ENCODE measurements around the gene SND1.

SND1 gene

DNA sequence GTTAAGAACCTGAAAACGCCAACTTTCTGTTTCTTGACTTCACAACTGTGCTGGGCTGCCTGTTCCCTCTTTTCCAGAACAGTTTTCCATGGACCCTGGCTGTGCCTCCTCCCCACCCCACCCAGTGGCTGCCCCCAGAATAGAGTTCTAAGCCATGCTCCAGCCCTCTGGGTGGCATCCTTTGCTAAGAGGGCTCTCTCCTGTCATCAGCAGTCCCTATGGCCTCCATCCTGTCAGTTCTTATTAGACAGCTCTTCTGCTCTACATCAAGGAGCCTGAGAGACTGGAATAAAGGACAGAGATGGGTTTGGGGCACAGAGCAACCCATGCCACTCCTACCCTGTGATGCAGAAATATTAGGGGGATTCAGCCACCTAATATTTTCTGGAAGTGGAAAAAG, 393.2 kb downstream of the SND1 start:
- DNase-seq (ENCODE audit: low read depth): no peak

DNA sequence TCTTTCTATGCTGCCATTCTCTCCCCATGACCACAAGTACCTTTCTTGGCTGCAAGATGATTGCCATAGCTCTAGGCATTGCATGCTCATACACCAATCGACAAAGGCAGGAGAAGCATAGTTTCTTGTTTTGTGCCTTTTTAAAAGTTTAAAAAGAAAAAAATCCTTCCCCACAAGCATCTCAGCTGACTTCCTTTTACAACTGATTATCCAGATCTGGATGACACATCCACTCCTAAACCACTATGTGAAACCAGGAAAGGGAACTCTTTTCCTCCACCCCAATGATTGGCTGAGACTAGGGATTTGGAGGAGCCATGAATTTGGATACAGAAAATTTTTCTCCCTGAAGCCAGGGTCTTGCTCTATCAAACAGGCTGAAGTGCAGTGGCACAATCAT, 393.8 kb downstream of the SND1 start:
- no peak for DNase-seq (ENCODE audit: low read depth)

DNA sequence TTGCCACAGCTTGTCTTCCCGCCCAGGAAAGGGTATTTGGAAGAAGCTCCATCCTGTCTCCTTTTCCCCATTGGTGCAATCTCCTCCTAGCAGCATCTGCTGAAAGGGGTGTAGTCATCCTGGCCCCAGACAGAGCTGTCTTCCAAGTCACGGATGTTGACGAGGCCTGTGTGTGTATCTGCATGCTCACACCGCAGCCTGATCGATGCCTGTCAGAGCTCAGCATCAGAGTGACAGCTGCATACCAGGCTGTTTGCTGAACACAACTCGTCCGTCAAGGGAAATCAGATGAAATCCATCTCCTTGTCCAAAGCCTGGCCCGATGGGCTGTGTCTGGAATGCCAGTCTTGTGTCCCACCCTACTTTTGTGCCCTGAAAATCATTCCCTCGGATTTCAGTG, 400.4 kb downstream of the SND1 start:
- DNase-seq (ENCODE audit: low read depth): no peak

DNA sequence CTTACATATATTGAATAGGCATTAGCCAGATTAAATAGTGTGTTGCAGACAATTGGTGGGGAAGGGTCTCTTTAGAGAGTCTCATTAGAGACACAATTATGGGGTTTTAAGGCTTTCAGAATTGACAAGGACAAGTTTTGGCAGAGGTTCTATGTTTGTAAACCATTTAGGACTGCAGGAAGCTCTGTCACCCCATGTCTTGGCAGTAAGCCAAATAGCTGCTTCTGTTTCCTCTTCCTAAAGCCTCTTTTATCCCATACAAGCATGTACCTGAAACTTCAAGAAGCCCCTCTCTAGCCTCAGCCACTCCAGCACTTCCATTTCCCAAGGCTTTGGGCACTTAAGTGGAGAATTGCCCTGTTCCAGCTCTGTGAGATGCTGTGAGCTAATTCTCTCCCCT, 401.0 kb downstream of the SND1 start:
- DNase-seq (ENCODE audit: low read depth): no peak

DNA sequence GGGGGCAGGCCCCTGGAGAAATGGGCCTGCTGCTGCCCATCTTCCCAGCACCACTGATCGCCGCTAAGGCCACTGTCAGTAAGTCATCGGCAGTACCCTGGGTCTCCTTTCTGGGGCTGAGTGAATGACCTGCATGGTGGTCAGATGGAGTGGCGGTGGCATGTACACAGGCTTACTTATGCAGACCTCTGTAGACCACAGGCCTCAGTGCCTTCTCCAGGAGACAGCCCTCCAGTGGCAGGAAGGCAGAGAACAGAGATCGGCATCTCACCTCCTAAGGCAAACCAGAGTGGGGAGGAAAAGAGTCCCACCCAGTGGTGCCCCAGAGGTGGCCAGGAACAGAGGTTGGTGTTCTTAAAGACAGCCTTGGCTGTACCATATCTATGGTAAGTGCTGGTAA, 402.0 kb downstream of the SND1 start:
- no peak for DNase-seq (ENCODE audit: low read depth)

DNA sequence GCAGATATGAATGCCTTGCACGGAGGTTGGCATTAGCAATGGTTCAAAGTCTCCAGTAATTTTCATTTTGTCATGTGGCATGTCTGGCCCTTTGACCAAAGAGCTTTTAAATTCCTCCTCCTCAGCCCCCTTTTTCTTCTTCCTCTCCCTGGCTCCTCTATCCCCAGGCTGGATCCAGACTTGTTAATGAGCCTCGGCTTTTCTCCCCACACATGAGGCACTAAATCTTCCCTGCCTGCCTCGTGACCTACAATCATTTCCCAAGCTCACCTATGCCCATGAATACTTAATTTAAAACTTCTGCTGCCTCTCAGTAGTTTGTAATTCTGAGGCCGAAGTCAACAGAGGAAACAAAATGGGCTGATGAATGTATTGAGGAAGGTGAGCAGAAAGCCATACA, 402.5 kb downstream of the SND1 start:
- no peak for DNase-seq (ENCODE audit: low read depth)

DNA sequence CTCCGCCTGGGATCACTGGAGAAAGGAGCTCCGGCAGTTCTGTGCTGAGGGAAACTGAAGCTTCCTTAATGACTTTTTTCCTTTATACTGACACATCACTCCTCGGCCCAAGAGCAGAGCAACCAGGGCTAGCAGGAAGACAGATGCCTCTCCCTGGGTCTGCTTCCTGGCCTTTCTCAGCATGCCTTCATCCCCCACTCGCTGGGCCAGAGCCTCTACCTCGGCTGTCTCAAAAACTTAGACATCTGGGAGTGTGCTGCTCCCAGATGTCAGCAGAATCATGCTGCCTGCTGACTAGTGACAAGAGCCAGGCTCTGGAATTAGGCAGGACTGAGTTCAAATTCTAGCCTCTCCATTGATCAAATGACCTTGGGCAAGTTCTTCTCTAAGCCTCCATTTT, 403.6 kb downstream of the SND1 start:
- DNase-seq (ENCODE audit: low read depth): no peak

DNA sequence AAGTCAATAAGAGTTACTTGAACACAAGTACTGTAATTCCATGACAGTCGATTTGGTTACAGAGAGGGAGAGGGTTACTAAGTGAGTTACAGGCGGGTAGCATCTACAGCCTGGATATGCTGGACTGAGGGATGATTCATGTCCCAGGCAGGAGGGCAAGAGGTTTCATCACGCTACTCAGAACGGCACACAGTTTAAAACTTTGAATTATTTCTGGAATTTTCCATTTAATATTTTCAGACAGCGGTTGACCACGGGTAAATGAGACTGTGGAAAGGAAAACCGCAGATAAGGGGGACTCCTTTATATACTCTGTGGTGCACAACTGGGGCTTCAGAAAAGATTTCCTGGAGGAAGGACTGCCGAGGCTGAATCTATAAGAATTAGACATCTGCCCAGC, 404.9 kb downstream of the SND1 start:
- DNase-seq (ENCODE audit: low read depth): no peak

DNA sequence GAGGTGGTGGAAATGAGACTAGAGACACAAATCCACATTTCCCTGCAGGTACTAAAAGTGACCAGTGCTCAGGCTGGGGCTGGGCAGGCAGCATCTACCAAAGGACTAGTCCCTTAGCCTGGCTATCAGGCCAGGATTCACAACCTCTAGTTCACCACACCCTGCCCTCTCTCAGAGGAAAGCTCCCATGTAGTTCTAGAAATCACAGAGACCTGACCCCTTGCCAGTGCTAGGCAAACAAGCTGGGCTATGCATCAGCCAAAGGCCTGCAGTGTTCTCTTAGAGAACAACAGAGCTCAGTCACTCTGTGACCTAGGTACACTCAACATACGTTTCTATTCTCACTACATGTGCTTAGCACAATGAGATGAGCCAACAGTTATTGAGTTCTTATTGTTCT, 405.9 kb downstream of the SND1 start:
- no peak for DNase-seq (ENCODE audit: low read depth)

DNA sequence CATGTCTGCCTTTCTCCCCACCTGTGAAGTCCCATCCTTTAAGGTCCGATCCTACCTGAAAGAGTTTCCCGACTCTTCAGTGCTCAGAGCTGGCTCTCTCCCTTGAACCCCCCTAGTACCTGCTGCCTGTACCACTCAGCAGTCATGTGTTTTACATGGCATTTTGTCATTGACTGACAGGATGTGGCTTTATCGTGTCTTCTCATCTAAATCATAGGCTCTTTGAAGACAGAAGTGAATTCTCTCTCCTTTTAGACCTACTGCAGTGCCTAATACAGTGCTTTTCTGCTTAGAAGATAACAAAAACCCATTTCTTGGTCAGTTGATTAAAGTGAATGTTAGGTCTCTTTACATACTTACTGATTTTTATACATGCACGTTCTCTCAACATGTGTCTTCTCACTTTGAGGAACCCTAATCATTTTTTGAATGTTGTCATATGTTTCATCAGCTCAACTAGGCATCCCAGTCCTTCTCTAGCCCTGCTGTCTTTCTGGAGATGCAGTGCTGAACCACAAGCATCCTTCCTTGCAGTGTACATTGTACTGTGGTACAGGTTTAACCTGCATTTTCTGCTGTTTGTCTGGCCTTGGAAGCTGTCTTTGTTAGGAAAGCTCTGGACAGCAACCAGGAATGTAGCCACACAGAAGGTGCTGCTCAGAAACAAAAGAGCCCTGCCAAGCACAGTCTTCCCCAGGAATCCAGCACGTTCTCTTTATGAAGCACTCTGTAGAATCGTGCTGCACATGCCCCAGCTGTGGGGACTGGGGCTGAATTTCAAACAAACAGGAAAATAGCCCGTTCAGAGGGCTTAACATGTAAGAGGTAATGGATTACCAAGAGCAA, 407.4 kb downstream of the SND1 start:
- no peak for DNase-seq (ENCODE audit: low read depth)

DNA sequence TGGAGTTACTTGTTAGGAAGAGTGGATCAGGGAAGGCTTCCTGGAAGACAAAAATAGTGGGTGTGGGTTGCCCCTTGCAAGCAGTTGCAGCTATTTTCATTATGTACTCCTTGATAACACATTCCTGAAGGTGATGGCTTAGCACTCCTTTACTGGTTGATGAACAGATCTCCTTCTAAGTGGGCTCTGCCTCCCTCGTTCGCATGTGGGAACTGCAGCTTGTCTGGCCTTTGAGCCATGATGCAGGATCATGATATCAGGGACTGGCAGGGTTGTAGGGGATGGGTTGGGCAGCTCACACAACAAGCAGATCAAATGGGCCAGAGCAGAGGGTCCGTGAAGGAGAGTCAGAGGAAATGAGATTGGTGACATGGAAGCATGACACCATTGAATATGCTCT, 408.0 kb downstream of the SND1 start:
- no peak for DNase-seq (ENCODE audit: low read depth)

DNA sequence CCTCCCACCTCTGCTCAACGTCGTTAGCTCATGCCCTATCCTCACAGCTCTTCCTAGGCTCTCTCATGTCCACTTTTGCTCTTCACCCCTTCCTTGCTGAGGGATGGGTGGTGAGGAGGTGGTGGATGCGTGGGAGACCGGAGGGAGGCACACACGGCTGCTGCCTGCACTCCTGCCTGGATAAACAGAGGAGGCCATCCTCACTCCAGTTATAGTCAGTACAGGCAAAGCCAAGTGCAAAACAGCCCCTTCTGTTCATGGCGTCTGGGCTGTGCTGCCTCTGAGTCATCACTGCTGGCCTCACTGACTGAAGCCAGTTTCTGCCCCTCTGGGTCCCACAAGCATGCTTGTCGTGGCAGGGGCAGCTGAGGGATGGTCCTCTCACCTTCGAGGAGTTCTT, 411.1 kb downstream of the SND1 start:
- no peak for DNase-seq (ENCODE audit: low read depth)

DNA sequence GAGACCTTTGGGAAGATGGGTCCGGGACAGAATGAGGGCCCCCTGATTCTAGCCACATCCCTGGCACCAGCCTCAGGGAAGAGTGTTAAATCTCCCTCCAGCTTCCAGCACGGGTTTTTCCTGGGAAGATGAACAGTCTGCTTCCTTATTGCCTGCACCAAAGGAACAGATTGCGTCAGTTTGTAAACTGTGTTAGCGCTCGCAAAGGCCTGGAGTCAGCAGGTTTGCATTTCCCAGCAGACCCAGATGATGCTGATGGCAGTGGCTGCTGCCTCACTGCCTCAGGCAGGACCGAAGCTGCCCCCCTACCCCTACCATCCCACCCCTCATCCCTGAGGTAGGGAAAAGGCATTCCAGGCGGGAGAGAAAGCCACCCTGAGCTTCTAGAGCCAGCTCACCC, 413.9 kb downstream of the SND1 start:
- DNase-seq (ENCODE audit: low read depth): no peak

DNA sequence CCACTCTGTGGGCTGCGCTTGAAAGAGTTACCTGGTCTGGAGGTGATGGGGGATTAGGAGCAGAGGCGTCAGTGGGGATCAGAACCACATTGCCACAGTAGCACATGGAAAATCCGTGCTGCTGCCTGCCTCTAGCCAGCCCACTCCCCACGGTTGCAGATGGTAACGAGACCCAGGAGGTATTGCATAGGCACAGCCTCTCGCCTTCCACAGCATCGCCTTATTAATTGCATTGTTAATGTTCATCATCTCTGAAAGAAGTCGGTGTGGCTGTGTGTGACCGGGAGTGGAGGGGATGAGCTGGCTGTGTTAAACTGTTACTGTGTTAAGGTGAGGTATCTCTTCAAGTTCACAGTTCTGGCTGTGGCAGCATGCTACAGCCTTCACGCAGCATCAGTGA, 414.4 kb downstream of the SND1 start:
- DNase-seq (ENCODE audit: low read depth): no peak

DNA sequence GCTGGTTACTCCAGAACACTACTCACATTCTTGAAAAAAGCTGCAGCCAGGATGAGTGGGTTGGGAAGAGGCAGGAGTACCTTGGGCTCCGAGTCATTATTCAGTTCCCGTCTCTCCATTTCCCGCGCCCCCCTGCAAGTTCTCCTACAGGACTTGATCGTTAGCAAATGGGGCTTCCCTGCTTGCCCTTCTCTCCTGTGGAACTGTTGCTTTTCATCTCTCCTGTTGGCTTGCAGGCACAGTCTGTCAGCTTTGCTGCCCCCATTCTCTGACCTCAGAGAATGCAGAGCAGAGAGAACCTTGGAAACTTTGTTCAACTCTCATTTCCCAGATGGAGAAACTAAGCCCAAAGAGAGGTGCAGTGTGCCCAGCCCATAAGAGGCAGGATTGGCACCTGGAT, 414.9 kb downstream of the SND1 start:
- DNase-seq (ENCODE audit: low read depth): no peak

DNA sequence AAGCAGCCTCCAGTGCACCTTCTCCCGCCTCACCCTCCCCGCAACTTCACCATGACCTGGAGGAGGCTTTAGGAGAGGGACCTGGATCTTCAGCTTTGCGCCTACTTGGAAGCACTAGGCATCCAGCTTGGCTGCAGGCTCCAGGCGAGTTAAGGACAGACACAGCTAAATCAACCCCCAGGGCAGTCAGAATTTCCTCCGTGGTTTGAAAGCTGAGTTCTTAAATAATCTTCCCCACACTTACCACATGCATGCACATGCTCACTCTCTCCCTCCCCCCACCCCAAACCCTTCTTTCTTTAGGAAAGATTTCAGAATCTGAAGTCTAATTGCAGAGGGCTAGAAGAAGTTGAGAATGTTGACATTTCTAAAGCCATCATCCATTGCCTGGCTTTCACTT, 416.0 kb downstream of the SND1 start:
- no peak for DNase-seq (ENCODE audit: low read depth)

DNA sequence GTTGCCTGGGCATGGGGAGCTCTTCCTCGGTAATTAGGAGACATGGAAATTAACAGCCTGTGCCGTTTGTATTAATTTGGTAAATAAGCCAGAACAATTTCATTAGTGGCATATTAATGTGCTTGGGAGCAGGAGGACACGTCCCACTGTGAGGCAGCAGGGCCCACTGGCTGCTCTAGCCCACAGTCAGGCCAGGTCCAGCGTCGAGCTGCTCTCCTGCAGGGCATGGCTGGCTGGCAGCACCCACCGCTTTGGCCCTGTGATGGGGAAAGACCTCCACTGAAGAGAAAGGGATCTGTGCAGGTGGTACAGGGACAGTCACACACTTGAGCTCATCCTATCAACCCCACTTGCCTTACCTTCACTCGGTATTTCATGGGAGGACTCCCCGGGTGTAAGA, 416.8 kb downstream of the SND1 start:
- no peak for DNase-seq (ENCODE audit: low read depth)

DNA sequence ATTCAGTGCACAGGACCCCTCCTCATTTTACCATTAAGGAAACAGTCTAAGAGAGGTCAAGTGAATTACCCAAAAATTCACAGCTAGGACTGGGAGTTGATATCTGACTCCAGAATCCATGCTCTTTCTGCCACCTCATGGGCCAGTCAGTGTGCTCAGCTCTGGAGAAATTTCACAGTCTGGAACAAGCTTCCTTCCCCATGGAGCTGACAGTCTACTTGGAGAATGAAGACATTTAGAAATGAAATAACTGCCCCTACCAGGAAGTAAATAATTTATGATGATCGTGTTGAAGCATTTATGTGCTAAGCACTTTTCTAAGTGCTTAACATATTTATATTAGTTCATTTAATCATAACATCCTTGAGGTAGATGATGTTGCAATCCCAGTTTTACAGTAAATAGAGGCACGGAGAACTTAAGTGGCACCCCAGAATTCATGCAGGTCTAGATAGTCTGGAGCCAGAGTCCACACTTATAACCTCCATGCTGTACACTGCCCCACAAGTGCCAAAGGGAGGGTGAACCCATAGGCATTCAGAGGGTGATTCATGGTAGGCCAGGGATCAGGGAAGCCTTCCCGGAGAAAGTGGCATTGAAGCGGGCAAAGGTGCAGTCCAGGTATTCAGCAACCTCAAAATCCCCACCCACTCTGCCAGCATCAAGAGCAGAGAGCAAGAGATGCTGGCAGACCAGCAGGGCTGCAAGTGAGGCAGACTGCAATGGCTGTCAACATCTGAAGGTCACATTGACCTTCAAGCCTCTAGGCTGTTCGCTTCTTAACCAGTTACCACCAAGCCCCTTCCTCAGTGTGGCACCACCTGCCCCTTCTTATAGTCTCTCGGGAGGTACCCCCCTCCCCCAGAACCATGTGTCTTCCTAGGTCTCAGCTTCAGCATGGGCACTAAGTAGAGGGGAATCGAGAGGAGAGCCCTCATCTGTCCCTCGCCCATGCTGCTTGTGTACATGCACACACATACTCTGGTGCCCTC, 417.7 kb downstream of the SND1 start:
- DNase-seq (ENCODE audit: low read depth): no peak

DNA sequence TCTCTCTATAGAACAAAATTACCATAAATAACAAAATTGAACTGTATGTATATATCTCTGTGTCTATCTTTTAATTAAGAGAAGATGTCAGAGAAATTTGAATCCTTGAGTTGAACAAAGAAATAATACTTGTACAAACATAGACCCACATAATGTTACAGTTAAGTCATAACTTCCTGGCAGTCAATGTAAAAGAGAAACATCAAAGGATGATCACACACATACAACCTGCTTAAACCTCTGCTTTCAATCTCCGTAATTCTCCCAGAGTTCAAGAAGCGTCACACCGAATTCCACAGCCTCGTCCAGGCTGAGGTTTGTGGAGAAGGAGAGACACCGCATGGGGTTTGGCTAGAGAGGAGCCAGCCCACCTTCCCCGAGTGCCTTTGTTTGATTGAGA, 419.4 kb downstream of the SND1 start:
- no peak for DNase-seq (ENCODE audit: low read depth)

DNA sequence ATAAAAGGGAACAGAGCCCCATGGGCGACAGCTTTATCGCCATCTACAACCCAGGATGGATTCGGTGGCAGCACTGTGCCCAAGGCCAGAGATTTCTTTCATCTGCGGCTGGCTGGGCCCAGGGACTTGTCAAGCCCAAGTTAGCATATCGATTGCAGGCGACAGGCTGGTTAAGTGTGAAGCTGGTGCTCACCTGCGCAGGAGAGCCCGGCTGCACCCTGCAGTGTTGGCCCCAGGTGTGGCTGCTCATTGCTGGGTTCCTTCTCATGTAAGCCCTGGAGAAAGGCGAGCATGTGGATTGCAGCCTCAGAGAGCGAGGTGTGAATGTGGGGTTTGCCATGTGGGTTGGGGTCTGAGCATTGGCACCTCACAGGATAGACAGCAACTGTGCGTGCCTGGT, 419.8 kb downstream of the SND1 start:
- DNase-seq (ENCODE audit: low read depth): no peak

DNA sequence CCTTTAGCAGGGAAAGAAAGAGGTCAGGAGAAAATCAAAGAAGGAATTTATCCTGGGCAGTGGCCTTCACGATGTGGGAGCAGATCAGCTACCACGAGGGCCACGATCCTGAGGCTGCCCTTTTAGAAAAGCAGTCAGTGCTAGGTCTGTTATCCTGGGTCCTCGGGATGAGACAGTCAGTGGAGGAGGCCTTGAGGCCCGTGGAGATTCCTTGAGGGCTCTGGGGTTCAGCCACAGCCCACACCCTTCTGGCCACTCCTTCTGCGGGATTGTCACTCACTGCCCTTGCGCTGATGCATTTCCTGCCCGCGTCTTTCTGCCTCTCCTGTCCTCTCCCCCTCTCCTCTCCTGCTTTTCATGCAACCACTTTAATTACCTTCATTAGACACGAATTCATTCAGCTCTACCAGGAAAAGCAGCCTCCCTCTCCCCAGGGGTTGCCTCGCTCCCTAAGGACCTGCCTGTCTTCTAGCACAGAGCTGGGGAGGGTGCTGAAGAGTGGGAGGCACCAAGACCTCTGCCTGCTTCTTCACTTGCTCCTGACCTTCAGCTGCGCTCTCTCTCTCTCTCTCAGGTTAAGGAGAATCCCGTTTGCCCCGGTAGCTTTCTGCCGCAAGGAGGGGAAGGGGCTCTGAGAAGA, 421.8 kb downstream of the SND1 start:
- DNase-seq (ENCODE audit: low read depth): no peak

DNA sequence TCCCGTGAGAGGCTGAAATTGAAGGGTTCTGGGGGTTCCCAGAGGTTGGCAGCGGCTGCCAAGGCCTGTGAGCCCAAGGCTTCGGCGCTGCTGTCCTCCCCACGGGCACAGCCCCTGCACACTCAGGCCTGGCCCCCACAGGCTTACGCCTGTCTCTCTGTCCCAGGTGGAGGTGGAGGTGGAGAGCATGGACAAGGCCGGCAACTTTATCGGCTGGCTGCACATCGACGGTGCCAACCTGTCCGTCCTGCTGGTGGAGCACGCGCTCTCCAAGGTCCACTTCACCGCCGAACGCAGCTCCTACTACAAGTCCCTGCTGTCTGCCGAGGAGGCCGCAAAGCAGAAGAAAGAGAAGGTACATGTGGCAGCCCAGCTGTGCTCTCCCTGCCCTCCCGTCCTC, 422.3 kb downstream of the SND1 start:
- DNase-seq (ENCODE audit: low read depth): no peak

DNA sequence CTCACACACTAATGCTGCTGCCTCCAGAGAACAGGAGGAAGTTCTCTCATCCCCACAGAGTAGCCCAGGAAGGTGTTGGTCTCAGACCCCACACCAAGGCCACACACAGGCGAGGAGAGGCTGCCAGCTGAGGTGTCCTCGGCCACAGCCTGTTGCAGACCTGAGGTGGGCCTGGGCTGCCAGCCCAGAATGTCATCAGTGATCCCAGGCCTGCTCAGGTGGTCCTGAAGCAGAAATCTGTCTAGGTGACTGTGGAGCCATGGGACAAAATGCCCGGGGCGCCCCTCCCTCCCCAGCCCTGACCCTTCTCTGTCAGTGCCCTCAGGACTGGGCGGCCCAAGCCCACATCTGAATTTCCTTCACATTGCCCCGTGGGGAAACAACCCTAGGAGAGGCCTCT, 422.7 kb downstream of the SND1 start:
- DNase-seq (ENCODE audit: low read depth): no peak

Data from activated T-cell treated with anti-CD3 and anti-CD28 coated beads for 48 hours (primary cell).